Activated B cell treated with CpG ODN at 0.5 μM for 24 hours (primary cell): ENCODE data around the gene UBE2Z. TPM values are rescaled to one million over a fixed set of nuclear protein-coding genes. Genes with fewer than 3 reads are reported as not detected.
"Not testable (repeated sequence)": the region's sequence is repeated elsewhere in the genome, so short reads cannot be mapped to it uniquely, and the experiment has no call there.

Source experiments
- ATAC-seq: fragments of 200-7000 bp; cut with Tn5 transposase; one replicate; pipeline ENCODE4 v1.10.0; 2021; ENCODE audit warnings: low read depth, mild to moderate bottlenecking, moderate library complexity
- CTCF ChIA-PET: fragments of 350-600 bp; sonication (Branson Sonifier 250); formaldehyde crosslinking; loops from one replicate; lab custom pipeline; 2021; ENCODE audit warnings: antibody characterized with exemption; lab: Charles Lee
- POLR2A ChIA-PET: fragments of 350-600 bp; sonication (Branson Sonifier 250); formaldehyde crosslinking; loops from one replicate; lab custom pipeline; 2021; ENCODE audit warnings: antibody characterized with exemption; lab: Charles Lee
- DNase-seq: peaks from one replicate; pipeline ENCODE4 v3.0.0; 2022
- H3K27ac Mint-ChIP-seq: one replicate; pipeline ENCODE4 v1.8.0; 2020; ENCODE audit warnings: mixed read lengths
- H3K27me3 Mint-ChIP-seq: one replicate; pipeline ENCODE4 v1.8.0; 2021; ENCODE audit warnings: mixed read lengths
- H3K36me3 Mint-ChIP-seq: one replicate; pipeline ENCODE4 v1.8.0; 2021; ENCODE audit warnings: low read depth, mixed read lengths
- H3K4me1 Mint-ChIP-seq: one replicate; pipeline ENCODE4 v1.8.0; 2021; ENCODE audit warnings: mixed read lengths
- H3K4me3 Mint-ChIP-seq: one replicate; pipeline ENCODE4 v1.8.0; 2020; ENCODE audit warnings: mild to moderate bottlenecking, mixed read lengths
- H3K9me3 Mint-ChIP-seq: one replicate; pipeline ENCODE4 v1.8.0; 2020; ENCODE audit warnings: mixed read lengths
- CTCF ChIP-seq: fragments of 200-600 bp; IDR thresholded peaks from one replicate; pipeline ENCODE4 v1.8.0; 2022; ENCODE audit warnings: antibody characterized with exemption, mild to moderate bottlenecking
- intact Hi-C: fragments of 100-400 bp; cut with micrococcal nuclease; formaldehyde crosslinking; loops from one replicate; pipeline ENCODE4 v1.15.1; 2024
- total RNA-seq: library from RNA; stranded (reverse); gene quantifications from 2 replicates; pipeline ENCODE4 v1.2.3, GENCODE V29; 2022

Gene UBE2Z
- total RNA-seq, 1 donor from 2014 or later: 154 TPM

GRCh38 chr17:48869821-48870318 is 38.3 kb upstream of the UBE2Z start:
- Mint-ChIP-seq H3K27me3 (no peaks in the 10 kb centered on the region), H3K4me1 (no peaks in the 10 kb centered on the region), H3K4me3 (no peak overlapping the region), H3K36me3 (peaks cover 10% of the 10 kb centered on the region), H3K27ac (no peak overlapping the region), H3K9me3 (no peaks in the 10 kb centered on the region)
- no peak for DNase-seq
- intact Hi-C loops: no loop called here
- no peak for TF ChIP-seq CTCF
- CTCF ChIA-PET: interaction anchor here (0.8 kb wide), 1 partner anchor 9 kb away, joined by 3 read pairs; no protein-coding TSS in a partner anchor
- no peak for ATAC-seq
- POLR2A ChIA-PET: no interaction called here

GRCh38 chr17:48871035-48871550 is 37.1 kb upstream of the UBE2Z start:
- H3K27ac Mint-ChIP-seq: no peak overlapping the region
- ChIA-PET CTCF (no interaction called here), POLR2A (no interaction called here)
- no peak for TF ChIP-seq CTCF
- H3K4me3 Mint-ChIP-seq: no peak overlapping the region
- no peaks in the 10 kb centered on the region for H3K9me3 Mint-ChIP-seq
- no peaks in the 10 kb centered on the region for H3K27me3 Mint-ChIP-seq
- ATAC-seq (no peak), DNase-seq (no peak)
- peaks cover 3% of the 10 kb centered on the region for H3K36me3 Mint-ChIP-seq
- intact Hi-C loops: no loop called here
- no peaks in the 10 kb centered on the region for H3K4me1 Mint-ChIP-seq

GRCh38 chr17:48871551-48872351 is 36.5 kb upstream of the UBE2Z start:
- Mint-ChIP-seq H3K9me3 (no peaks in the 10 kb centered on the region), H3K27me3 (no peaks in the 10 kb centered on the region), H3K27ac (no peak overlapping the region), H3K4me1 (no peaks in the 10 kb centered on the region), H3K4me3 (no peak overlapping the region), H3K36me3 (no peaks in the 10 kb centered on the region)
- CTCF ChIA-PET: no interaction called here
- no peak for ATAC-seq
- intact Hi-C loops: no loop called here
- no peak for DNase-seq
- TF ChIP-seq CTCF: no peak
- POLR2A ChIA-PET: no interaction called here

- ATAC-seq, H3K27ac Mint-ChIP-seq, H3K27me3 Mint-ChIP-seq, DNase-seq, POLR2A ChIA-PET, H3K4me3 Mint-ChIP-seq, CTCF ChIA-PET, intact Hi-C loops, H3K36me3 Mint-ChIP-seq, H3K9me3 Mint-ChIP-seq, H3K4me1 Mint-ChIP-seq: not testable (repeated sequence)
Measured at GRCh38 chr17:48872409-48872808, 35.8 kb upstream of the UBE2Z start.

GRCh38 chr17:48873209-48873608 is 35.0 kb upstream of the UBE2Z start:
- no peaks in the 10 kb centered on the region for H3K4me1 Mint-ChIP-seq
- no peaks in the 10 kb centered on the region for H3K27me3 Mint-ChIP-seq
- ChIA-PET POLR2A (no interaction called here), CTCF (interaction anchor here (1.9 kb wide), 1 partner anchor 69 kb away, joined by 7 read pairs; no protein-coding TSS in a partner anchor)
- no peak for ATAC-seq
- no peak overlapping the region for H3K4me3 Mint-ChIP-seq
- intact Hi-C loops: no loop called here
- H3K9me3 Mint-ChIP-seq: no peaks in the 10 kb centered on the region
- DNase-seq: no peak
- no peaks in the 10 kb centered on the region for H3K36me3 Mint-ChIP-seq
- H3K27ac Mint-ChIP-seq: no peak overlapping the region
- no peak for TF ChIP-seq CTCF
